HEK293 (cell line): Measurements from ENCODE around the gene HOXA10.

Experiments
- CTCF ChIA-PET: fragments of 350-600 bp; formaldehyde crosslinking; extraction: SDS; loops from one replicate; lab custom pipeline; 2021; ENCODE audit warnings: antibody characterized with exemption; lab: Yijun Ruan, JAX
- POLR2A ChIA-PET: fragments of 300-600 bp; formaldehyde crosslinking; extraction: SDS; loops from one replicate; lab custom pipeline; 2020; ENCODE audit warnings: antibody characterized with exemption, inconsistent platforms; lab: Yijun Ruan, JAX
- H3K27ac ChIP-seq: fragments of 200-500 bp; sonication (Bioruptor generic); 2 replicates; pipeline ENCODE4 v1.5.1; 2014; ENCODE audit warnings: low read depth, low read length, control low read depth, inconsistent platforms; ENCODE audit errors: extremely low read depth
- H3K36me3 ChIP-seq, 2 experiments: fragments of 200-500 bp in 1 of 2; sonication (Bioruptor generic) in 1 of 2; 1 replicate in 1 of 2; 2 replicates in 1 of 2; pipeline ENCODE4 v1.5.1; 2014 to 2017; ENCODE audit warnings: inconsistent platforms in 2 of 2, low read length in 2 of 2; ENCODE audit not compliant: control insufficient read depth in 2 of 2, insufficient read depth in 1 of 2
- H3K4me1 ChIP-seq: fragments of 200-500 bp; sonication (Bioruptor generic); 2 replicates; pipeline ENCODE4 v1.5.1; 2014; ENCODE audit warnings: mild to moderate bottlenecking, low read length, inconsistent platforms; ENCODE audit not compliant: control insufficient read depth, insufficient read depth
- H3K4me3 ChIP-seq: 2 replicates; pipeline ENCODE4 v1.5.1; 2011; ENCODE audit warnings: low read depth, mild to moderate bottlenecking, control low read depth, low read length, moderate library complexity
- H3K9me3 ChIP-seq: fragments of 200-500 bp; sonication (Bioruptor generic); 2 replicates; pipeline ENCODE4 v1.5.1; 2014; ENCODE audit warnings: low read depth, low read length, inconsistent platforms; ENCODE audit not compliant: control insufficient read depth, insufficient read depth
- PRDM4 ChIP-seq: fragments of 450-650 bp; formaldehyde crosslinking; IDR thresholded peaks from 2 replicates; pipeline ENCODE4 v1.5.1; 2017; ENCODE audit warnings: missing biosample characterization, missing genetic modification characterization
- ZBTB20 ChIP-seq: fragments of 450-650 bp; formaldehyde crosslinking; IDR thresholded peaks from 2 replicates; pipeline ENCODE4 v1.5.1; 2016; ENCODE audit warnings: missing biosample characterization, missing genetic modification characterization
- ZEB2 ChIP-seq: fragments of 450-650 bp; formaldehyde crosslinking; IDR thresholded peaks from 2 replicates; pipeline ENCODE4 v1.5.1; 2016; ENCODE audit warnings: missing biosample characterization, missing genetic modification characterization
- ZNF132 ChIP-seq: fragments of 450-650 bp; formaldehyde crosslinking; IDR thresholded peaks from 2 replicates; pipeline ENCODE4 v1.5.1; 2017; ENCODE audit warnings: missing biosample characterization, missing genetic modification characterization, borderline replicate concordance
- ZNF266 ChIP-seq: fragments of 450-650 bp; formaldehyde crosslinking; IDR thresholded peaks from 2 replicates; pipeline ENCODE4 v1.5.1; 2016; ENCODE audit warnings: missing biosample characterization, missing genetic modification characterization, low read depth
- ZNF324 ChIP-seq: fragments of 450-650 bp; formaldehyde crosslinking; IDR thresholded peaks from 2 replicates; pipeline ENCODE4 v1.5.1; 2016; ENCODE audit warnings: missing biosample characterization, missing genetic modification characterization
- ZNF37A ChIP-seq: fragments of 450-650 bp; IDR thresholded peaks from 2 replicates; pipeline ENCODE4 v1.5.1; 2018; ENCODE audit warnings: missing biosample characterization, missing genetic modification characterization
- ZSCAN23 ChIP-seq: fragments of 450-650 bp; formaldehyde crosslinking; IDR thresholded peaks from 2 replicates; pipeline ENCODE4 v1.5.1; 2016; ENCODE audit warnings: missing biosample characterization, missing genetic modification characterization
- TF ChIP-seq, protein P1 (sequence below): fragments of 450-650 bp; formaldehyde crosslinking; IDR thresholded peaks from 2 replicates; pipeline ENCODE4 v1.5.1; 2016; ENCODE audit warnings: missing biosample characterization, missing genetic modification characterization
- TF ChIP-seq, protein P2 (sequence below): IDR thresholded peaks from 2 replicates; pipeline ENCODE4 v1.6.1; 2011; ENCODE audit warnings: mild to moderate bottlenecking, low read depth, low read length, borderline replicate concordance
- TF ChIP-seq, protein P3 (sequence below): fragments of 450-650 bp; formaldehyde crosslinking; IDR thresholded peaks from 2 replicates; pipeline ENCODE4 v1.5.1; 2016; ENCODE audit warnings: missing biosample characterization, missing genetic modification characterization

The HOXA10 gene

DNA sequence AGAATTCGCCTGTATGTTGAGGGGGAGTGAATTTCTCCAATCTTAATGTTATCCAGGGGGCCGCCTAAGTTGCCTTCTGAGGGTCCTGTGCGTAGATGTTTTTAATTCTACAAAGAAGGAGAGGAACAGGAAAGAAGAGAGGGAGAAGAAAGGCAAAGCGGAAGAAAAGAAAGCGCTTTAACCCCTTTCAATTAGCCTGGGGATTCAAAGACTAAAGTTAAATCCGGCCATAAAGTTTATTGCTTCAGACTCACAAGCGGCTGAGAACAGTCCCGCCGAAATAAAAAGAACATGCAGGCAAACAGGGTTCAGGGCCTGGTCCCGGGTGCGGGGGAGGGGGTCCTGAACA, 35.2 kb downstream of the HOXA10 start (continued):
- TF ChIP-seq, protein P1, sequence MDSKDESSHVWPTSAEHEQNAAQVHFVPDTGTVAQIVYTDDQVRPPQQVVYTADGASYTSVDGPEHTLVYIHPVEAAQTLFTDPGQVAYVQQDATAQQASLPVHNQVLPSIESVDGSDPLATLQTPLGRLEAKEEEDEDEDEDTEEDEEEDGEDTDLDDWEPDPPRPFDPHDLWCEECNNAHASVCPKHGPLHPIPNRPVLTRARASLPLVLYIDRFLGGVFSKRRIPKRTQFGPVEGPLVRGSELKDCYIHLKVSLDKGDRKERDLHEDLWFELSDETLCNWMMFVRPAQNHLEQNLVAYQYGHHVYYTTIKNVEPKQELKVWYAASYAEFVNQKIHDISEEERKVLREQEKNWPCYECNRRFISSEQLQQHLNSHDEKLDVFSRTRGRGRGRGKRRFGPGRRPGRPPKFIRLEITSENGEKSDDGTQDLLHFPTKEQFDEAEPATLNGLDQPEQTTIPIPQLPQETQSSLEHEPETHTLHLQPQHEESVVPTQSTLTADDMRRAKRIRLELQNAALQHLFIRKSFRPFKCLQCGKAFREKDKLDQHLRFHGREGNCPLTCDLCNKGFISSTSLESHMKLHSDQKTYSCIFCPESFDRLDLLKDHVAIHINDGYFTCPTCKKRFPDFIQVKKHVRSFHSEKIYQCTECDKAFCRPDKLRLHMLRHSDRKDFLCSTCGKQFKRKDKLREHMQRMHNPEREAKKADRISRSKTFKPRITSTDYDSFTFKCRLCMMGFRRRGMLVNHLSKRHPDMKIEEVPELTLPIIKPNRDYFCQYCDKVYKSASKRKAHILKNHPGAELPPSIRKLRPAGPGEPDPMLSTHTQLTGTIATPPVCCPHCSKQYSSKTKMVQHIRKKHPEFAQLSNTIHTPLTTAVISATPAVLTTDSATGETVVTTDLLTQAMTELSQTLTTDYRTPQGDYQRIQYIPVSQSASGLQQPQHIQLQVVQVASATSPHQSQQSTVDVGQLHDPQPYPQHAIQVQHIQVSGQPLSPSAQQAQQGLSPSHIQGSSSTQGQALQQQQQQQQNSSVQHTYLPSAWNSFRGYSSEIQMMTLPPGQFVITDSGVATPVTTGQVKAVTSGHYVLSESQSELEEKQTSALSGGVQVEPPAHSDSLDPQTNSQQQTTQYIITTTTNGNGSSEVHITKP (tag by site-specific recombination) = no peak; the same call in 1 of the 2 replicates
- no peak for TF ChIP-seq ZNF324
- TF ChIP-seq ZBTB20 (tag by site-specific recombination) = peak; percentile 48; the same call in 1 of the 2 replicates
- TF ChIP-seq ZNF132 (tag by site-specific recombination) = no peak
- no peak for TF ChIP-seq ZNF37A

DNA sequence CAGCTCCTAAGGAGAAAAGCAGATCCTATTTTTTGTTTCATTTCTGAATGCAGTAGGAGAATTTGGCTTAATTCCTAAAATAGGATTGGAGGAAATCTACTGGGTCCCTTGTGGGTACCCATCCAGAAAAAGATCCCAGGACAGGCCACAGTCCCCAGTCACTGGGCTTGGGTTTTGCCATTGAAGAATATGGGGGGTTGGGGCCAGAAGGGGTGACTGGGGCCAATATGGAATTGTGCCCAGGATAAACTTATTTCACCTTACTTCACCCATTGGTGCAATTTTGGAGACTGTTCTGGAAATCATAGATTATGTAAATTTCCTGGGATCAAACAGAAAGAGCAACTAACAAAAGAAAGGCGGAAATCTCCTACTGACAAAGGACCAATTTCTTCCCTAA, 35.6 kb downstream of the HOXA10 start:
- H3K4me3 ChIP-seq = no peak overlapping the region

More for the DNA sequence above, 35.6 kb downstream of the HOXA10 start:
- H3K27ac ChIP-seq = peak overlapping the region; percentile 98; the same call in 1 of the 2 replicates
- CTCF ChIA-PET = interaction anchor here (0.6 kb wide), 1 partner anchor 10 kb away, joined by 3 read pairs; no protein-coding TSS in a partner anchor
- no peaks in the 10 kb centered on the region for H3K9me3 ChIP-seq
- POLR2A ChIA-PET = no interaction called here
- peaks cover 42% of the 10 kb centered on the region for H3K4me1 ChIP-seq
- TF ChIP-seq ZEB2 (no peak), ZSCAN23 (tag by site-specific recombination) (no peak), ZNF266 (tag by site-specific recombination) (no peak), PRDM4 (tag by site-specific recombination) (no peak)
- TF ChIP-seq, protein P2, sequence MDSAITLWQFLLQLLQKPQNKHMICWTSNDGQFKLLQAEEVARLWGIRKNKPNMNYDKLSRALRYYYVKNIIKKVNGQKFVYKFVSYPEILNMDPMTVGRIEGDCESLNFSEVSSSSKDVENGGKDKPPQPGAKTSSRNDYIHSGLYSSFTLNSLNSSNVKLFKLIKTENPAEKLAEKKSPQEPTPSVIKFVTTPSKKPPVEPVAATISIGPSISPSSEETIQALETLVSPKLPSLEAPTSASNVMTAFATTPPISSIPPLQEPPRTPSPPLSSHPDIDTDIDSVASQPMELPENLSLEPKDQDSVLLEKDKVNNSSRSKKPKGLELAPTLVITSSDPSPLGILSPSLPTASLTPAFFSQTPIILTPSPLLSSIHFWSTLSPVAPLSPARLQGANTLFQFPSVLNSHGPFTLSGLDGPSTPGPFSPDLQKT = no peak
- TF ChIP-seq, protein P3, sequence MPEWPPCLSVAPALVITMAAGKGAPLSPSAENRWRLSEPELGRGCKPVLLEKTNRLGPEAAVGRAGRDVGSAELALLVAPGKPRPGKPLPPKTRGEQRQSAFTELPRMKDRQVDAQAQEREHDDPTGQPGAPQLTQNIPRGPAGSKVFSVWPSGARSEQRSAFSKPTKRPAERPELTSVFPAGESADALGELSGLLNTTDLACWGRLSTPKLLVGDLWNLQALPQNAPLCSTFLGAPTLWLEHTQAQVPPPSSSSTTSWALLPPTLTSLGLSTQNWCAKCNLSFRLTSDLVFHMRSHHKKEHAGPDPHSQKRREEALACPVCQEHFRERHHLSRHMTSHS (tag by site-specific recombination) = no peak
- TF ChIP-seq, protein P1 (tag by site-specific recombination) = peak; percentile 78
- TF ChIP-seq, all 188 proteins: peak for 1
- H3K36me3 ChIP-seq = peaks cover 0 to 34% of the 10 kb centered on the region in 2 experiments; a peak in 1 of 3 replicates
